ENCODE measurements around the gene LRRC46.

The LRRC46 gene

GRCh38 chr17:47882695-47883588 is 51.5 kb downstream of the LRRC46 start:
- ChIA-PET POLR2A (interaction anchor here (0.6 to 1.6 kb wide), 5 partner anchors 10 to 234 kb away, joined by 3 to 12 read pairs (median 3); partner anchors contain the start of genes KPNB1, SCRN2 and SP2), CTCF (interaction anchor here (0.7 to 17.9 kb wide), 2 partner anchors 9 to 38 kb away, joined by 4 to 355 read pairs; partner anchors contain the start of gene SCRN2)
- TF ChIP-seq, protein P1, sequence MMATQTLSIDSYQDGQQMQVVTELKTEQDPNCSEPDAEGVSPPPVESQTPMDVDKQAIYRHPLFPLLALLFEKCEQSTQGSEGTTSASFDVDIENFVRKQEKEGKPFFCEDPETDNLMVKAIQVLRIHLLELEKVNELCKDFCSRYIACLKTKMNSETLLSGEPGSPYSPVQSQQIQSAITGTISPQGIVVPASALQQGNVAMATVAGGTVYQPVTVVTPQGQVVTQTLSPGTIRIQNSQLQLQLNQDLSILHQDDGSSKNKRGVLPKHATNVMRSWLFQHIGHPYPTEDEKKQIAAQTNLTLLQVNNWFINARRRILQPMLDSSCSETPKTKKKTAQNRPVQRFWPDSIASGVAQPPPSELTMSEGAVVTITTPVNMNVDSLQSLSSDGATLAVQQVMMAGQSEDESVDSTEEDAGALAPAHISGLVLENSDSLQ (IDR thresholded peaks at IDR 0.05) = no peak
- no peak for TF ChIP-seq NFRKB (IDR thresholded peaks at IDR 0.05)
- DNase-seq (ENCODE audit: extremely low spot score) = no peak

DNA sequence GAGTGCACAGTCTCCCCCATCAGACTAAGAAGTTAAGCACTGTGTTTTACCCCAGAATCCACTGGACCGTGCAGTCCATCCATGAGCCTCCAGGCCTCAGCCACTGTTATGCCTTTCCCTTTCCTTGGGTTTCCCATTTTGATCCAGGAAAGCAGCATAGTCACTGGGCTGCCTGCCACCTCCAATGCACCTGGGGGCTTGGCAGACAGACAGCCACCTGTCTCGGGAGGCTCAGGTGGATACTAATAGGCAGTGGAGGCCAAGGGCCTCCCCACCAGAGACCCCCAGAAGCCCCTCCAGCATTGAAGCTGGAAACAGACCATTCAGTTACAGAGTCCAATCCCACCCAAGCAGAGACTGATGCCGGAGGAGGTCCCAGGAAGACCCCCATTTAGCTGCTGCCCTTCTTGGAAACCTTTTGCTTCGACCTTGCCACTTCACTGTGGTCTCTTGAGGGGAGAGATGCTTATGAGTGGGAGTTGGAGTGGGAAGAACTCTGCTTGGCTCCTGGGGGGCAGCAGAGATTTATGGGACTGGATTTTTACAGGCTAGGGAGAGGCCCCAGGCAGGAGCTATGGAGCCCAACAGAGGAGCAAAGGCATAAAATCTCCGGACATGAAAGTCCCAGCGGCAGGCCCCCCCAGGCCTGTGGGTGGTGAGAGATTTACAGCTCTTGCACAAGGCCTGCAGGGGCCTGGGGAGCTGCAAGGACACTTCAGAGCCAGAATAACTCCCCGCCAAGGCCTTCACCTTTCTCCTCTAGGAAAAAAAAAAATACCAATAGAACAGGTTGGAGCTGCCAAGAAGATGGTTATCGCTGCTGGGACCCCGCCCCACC is 52.3 kb downstream of the LRRC46 start:
- ChIA-PET POLR2A (interaction anchor here (0.7 to 3.1 kb wide), 9 partner anchors 10 to 235 kb away, joined by 3 to 16 read pairs (median 4); partner anchors contain the start of genes KPNB1, LRRC46, MRPL10 and SCRN2), CTCF (interaction anchor here (1.1 to 17.9 kb wide), 2 partner anchors 12 to 39 kb away, joined by 3 to 355 read pairs; partner anchors contain the start of gene SCRN2)
- DNase-seq (ENCODE audit: extremely low spot score) = peak; percentile 35

GRCh38 chr17:47884427-47884740 is 52.9 kb downstream of the LRRC46 start:
- POLR2A ChIA-PET = interaction anchor here (0.7 to 3.1 kb wide), 10 partner anchors 9 to 57 kb away, joined by 3 to 16 read pairs (median 4); partner anchors contain the start of genes LRRC46, MRPL10, PNPO and SCRN2
- DNase-seq (ENCODE audit: extremely low spot score) = no peak
- CTCF ChIA-PET = interaction anchor here (1.1 to 17.9 kb wide), 2 partner anchors 11 to 40 kb away, joined by 3 to 355 read pairs; partner anchors contain the start of gene SCRN2
- TF ChIP-seq FOXM1 (IDR thresholded peaks at IDR 0.05; ENCODE audit: borderline replicate concordance) = no peak
- no peak for TF ChIP-seq SP1 (IDR thresholded peaks at IDR 0.05)
- no peak for TF ChIP-seq ELF4 (IDR thresholded peaks at IDR 0.05)
- TF ChIP-seq BHLHE40 (IDR thresholded peaks at IDR 0.05; ENCODE audit: borderline replicate concordance) = no peak
- no peak for TF ChIP-seq SUZ12 (IDR thresholded peaks at IDR 0.05)
- TF ChIP-seq NFRKB (IDR thresholded peaks at IDR 0.05) = no peak
- TF ChIP-seq ZNF384 (IDR thresholded peaks at IDR 0.05) = no peak
- TF ChIP-seq FOXK2 (IDR thresholded peaks at IDR 0.05) = no peak
- TF ChIP-seq HDGF (IDR thresholded peaks at IDR 0.05; ENCODE audit: borderline replicate concordance) = no peak
- no peak for TF ChIP-seq L3MBTL2 (conservative IDR thresholded peaks at IDR 0.05)
- no peak for TF ChIP-seq TARDBP (IDR thresholded peaks at IDR 0.05)
- no peak for TF ChIP-seq CTBP1 (IDR thresholded peaks at IDR 0.05; ENCODE audit: borderline replicate concordance)
- no peak for TF ChIP-seq FOXA1 (IDR thresholded peaks at IDR 0.05)
- no peak for TF ChIP-seq ARNT (IDR thresholded peaks at IDR 0.05)
- no peak for TF ChIP-seq LEF1 (IDR thresholded peaks at IDR 0.05; ENCODE audit: borderline replicate concordance)
- TF ChIP-seq, protein P1 (IDR thresholded peaks at IDR 0.05) = no peak

More for the DNA sequence above, 52.3 kb downstream of the LRRC46 start:
- no peak for TF ChIP-seq SUZ12 (IDR thresholded peaks at IDR 0.05)
- no peak for TF ChIP-seq BHLHE40 (IDR thresholded peaks at IDR 0.05; ENCODE audit: borderline replicate concordance)
- TF ChIP-seq FOXA1 (IDR thresholded peaks at IDR 0.05) = no peak
- TF ChIP-seq ARNT (IDR thresholded peaks at IDR 0.05) = no peak
- TF ChIP-seq ZNF384 (IDR thresholded peaks at IDR 0.05) = no peak
- no peak for TF ChIP-seq L3MBTL2 (conservative IDR thresholded peaks at IDR 0.05)
- TF ChIP-seq FOXM1 (IDR thresholded peaks at IDR 0.05; ENCODE audit: borderline replicate concordance) = peak; percentile 91; the same call in 1 of the 2 replicates
- no peak for TF ChIP-seq ELF4 (IDR thresholded peaks at IDR 0.05)
- TF ChIP-seq, protein P1 (IDR thresholded peaks at IDR 0.05) = peak; percentile 80
- TF ChIP-seq TARDBP (IDR thresholded peaks at IDR 0.05) = no peak
- no peak for TF ChIP-seq FOXK2 (IDR thresholded peaks at IDR 0.05)
- no peak for TF ChIP-seq HDGF (IDR thresholded peaks at IDR 0.05; ENCODE audit: borderline replicate concordance)
- no peak for TF ChIP-seq LEF1 (IDR thresholded peaks at IDR 0.05; ENCODE audit: borderline replicate concordance)
- TF ChIP-seq SP1 (IDR thresholded peaks at IDR 0.05) = no peak
- no peak for TF ChIP-seq NFRKB (IDR thresholded peaks at IDR 0.05)
- TF ChIP-seq CTBP1 (IDR thresholded peaks at IDR 0.05; ENCODE audit: borderline replicate concordance) = no peak

DNA sequence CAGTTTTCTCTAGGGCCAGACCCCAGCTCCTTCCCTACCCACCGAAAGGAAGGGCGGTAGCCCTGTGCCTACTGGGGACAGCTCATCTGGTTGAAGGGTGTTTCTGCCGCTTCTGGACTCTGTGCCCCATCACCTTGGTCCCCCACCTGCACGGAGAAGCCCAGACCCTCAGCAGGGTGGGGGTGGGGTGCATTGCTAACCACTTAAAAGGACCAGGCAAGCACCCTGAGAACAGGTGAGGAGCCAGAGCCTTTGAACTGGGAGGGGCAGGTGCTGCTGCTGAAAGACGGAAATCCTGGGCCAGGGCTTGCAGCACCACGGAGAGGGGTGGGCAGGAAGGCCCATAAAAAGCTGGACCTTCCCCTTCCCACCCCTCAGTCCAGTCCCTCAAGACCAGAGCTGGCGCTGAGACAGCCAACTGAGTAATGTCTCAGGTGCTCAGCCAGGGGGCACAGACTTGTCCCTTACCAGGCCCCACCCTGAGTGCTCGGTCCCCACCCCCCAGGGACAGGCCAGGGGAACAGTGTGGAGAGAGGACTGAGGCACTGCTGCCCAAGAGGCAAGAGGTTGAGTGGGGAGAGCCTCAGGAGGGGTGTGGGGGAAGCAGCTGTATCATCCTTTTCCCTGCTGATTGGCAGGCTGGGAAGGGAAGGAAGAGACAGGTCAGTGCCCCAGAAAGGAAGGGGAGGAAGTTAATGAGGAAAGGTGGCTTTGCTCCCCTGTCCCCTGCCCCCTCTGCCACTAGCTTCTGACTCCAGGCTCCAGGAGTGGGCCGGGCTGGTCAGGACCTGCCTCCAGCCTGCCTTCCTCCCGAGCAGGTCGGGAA is 53.6 kb downstream of the LRRC46 start:
- no peak for DNase-seq (ENCODE audit: extremely low spot score)
- no peak for TF ChIP-seq ELF4 (IDR thresholded peaks at IDR 0.05)
- TF ChIP-seq, protein P1 (IDR thresholded peaks at IDR 0.05) = peak; percentile 41; the same call in 1 of the 2 replicates
- no peak for TF ChIP-seq SUZ12 (IDR thresholded peaks at IDR 0.05)
- POLR2A ChIA-PET = interaction anchor here (0.7 to 3.1 kb wide), 8 partner anchors 9 to 56 kb away, joined by 3 to 16 read pairs (median 6); partner anchors contain the start of genes LRRC46, MRPL10, PNPO and SCRN2

More for the DNA sequence above, 53.6 kb downstream of the LRRC46 start:
- CTCF ChIA-PET = interaction anchor here (0.6 to 17.9 kb wide), 4 partner anchors 10 to 607 kb away, joined by 3 to 355 read pairs (median 3); partner anchors contain the start of genes SCRN2 and SP2

Measured in HEK293T (cell line).